ENCODE results near the gene RNF135.
"Not testable (repeated sequence)": the region's sequence is repeated elsewhere in the genome, so short reads cannot be mapped to it uniquely, and the experiment has no call there.

Gene RNF135

DNA sequence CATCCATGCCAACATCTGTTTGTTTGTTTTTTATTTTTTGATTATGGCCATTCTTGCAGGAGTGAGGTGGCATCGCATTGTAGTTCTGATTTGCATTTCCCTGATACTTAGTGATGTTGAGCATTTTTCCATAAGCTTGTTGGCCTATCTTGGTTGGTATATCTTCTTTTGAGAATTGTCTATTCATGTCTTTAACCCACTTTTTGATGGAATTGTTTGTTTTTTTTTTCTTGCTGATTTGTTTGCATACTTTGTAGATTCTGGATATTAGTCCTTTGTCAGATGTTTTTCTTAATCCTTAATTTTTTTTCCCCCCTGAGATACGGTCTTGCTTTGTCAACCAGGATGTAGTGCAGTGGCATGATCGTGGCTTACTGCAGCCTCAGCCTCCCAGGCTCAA is 43.0 kb downstream of the RNF135 start:
- H3K4me1 ChIP-seq (ENCODE audit: control insufficient read depth, insufficient read depth, low read length): no peaks in the 10 kb centered on the region
- no peak overlapping the region for H3K4me3 ChIP-seq (ENCODE audit: low read length)
- H3K9me3 ChIP-seq (ENCODE audit: control insufficient read depth, low read length): no peaks in the 10 kb centered on the region
- H3K9ac ChIP-seq (ENCODE audit: low read length): no peak overlapping the region
- no peaks in the 10 kb centered on the region for H3K36me3 ChIP-seq (ENCODE audit: control insufficient read depth, insufficient read depth, low read length)
- no peaks in the 10 kb centered on the region for H3K27me3 ChIP-seq (ENCODE audit: control insufficient read depth, insufficient read depth, low read length)

DNA sequence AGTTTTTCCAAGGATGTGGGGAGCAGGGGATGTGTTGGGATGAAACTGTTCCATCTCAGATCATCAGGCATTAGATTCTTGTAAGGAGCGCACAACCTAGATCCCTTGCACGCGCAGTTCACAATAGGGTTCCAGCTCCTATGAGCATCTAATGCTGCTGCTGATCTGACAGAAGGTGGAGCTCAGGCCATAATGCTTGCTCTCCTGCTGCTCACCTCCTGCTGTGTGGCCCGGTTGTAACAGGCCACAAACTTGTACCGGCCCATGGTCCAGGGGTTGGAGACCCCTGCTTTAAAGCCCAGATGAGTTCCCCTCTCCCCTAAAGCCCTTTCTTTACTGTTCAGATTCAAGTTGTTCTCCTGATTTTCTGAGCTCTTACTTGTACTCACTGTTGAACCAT is 44.8 kb downstream of the RNF135 start:
- H3K4me3 ChIP-seq (ENCODE audit: low read length): no peak overlapping the region
- H3K27me3 ChIP-seq (ENCODE audit: control insufficient read depth, insufficient read depth, low read length): no peaks in the 10 kb centered on the region
- no peaks in the 10 kb centered on the region for H3K36me3 ChIP-seq (ENCODE audit: control insufficient read depth, insufficient read depth, low read length)
- H3K9ac ChIP-seq (ENCODE audit: low read length): no peak overlapping the region
- H3K9me3 ChIP-seq (ENCODE audit: control insufficient read depth, low read length): no peaks in the 10 kb centered on the region
- H3K4me1 ChIP-seq (ENCODE audit: control insufficient read depth, insufficient read depth, low read length): no peaks in the 10 kb centered on the region

- Histone ChIP-seq H3K4me1 (ENCODE audit: control insufficient read depth, insufficient read depth, low read length) (no peaks in the 10 kb centered on the region), H3K9ac (ENCODE audit: low read length) (no peak overlapping the region), H3K9me3 (ENCODE audit: control insufficient read depth, low read length) (no peaks in the 10 kb centered on the region), H3K36me3 (ENCODE audit: control insufficient read depth, insufficient read depth, low read length) (no peaks in the 10 kb centered on the region), H3K4me3 (ENCODE audit: low read length) (no peak overlapping the region), H3K27me3 (ENCODE audit: control insufficient read depth, insufficient read depth, low read length) (no peaks in the 10 kb centered on the region)
These were observed 48.2 kb downstream of the RNF135 start for GRCh38 chr17:31019004-31019403.

DNA sequence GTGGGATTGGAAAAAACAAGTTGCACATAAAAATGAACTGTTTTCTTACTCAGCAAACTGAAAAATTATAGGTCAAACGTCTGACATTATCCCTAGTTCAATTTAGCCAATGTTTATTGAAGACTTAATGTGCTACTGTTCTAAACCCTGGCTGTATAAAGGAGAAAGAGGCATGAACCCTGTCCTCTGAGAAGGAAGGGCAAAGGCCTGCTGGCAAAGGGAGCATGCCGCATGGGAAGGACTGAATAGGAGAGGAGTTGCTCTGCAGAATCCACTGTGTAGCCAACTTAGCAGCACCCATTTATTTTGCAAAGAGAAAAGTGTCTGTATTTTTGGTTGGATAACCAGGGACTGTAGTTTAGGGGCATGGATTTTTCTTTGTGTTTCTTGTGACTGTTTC is 52.3 kb downstream of the RNF135 start:
- not testable (repeated sequence) for H3K9ac ChIP-seq (ENCODE audit: low read length); H3K4me3 ChIP-seq (ENCODE audit: low read length); H3K4me1 ChIP-seq (ENCODE audit: control insufficient read depth, insufficient read depth, low read length); H3K9me3 ChIP-seq (ENCODE audit: control insufficient read depth, low read length); H3K36me3 ChIP-seq (ENCODE audit: control insufficient read depth, insufficient read depth, low read length); H3K27me3 ChIP-seq (ENCODE audit: control insufficient read depth, insufficient read depth, low read length)

DNA sequence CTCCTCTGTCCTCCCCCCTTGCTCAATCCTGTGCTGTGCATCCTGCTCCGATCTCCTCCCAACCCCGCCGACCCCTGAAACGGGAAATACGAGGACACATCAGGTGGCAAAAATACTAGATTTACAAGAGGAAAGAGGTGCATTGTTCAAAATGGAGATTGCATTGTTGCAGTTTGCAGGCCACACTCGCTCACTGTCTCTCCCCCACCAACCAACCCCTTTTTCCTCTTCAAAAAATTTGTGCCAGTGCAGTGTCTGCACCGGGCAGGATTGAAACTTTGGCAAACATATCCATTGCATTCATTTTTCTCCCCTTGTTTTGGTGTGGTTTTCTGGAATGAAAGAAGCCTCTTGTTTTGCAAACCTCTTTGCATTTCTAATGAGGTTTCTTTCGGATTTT is 61.0 kb downstream of the RNF135 start:
- no peak overlapping the region for H3K9ac ChIP-seq (ENCODE audit: low read length)

DNA sequence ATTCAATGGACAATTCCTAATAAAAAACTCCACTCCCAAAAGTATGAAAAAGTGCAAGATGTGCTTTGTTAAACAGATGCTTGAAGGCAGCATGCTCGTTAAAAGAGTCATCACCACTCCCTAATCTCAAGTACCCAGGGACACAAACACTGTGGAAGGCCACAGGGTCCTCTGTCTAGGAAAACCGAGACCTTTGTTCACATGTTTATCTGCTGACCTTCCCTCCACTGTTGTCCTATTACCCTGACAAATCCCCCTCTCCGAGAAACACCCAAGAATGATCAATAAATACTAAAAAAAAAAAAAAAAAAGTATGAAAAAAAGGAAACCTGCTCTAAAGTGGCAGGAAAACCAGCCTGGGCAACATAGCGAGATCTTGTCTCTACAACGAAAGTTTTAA is 64.8 kb downstream of the RNF135 start:
- not testable (repeated sequence) for H3K27me3 ChIP-seq (ENCODE audit: control insufficient read depth, insufficient read depth, low read length); H3K9ac ChIP-seq (ENCODE audit: low read length); H3K9me3 ChIP-seq (ENCODE audit: control insufficient read depth, low read length); H3K4me1 ChIP-seq (ENCODE audit: control insufficient read depth, insufficient read depth, low read length); H3K36me3 ChIP-seq (ENCODE audit: control insufficient read depth, insufficient read depth, low read length); H3K4me3 ChIP-seq (ENCODE audit: low read length)

More for the DNA sequence above, 61.0 kb downstream of the RNF135 start:
- H3K4me1 ChIP-seq (ENCODE audit: control insufficient read depth, insufficient read depth, low read length): no peaks in the 10 kb centered on the region
- no peak overlapping the region for H3K4me3 ChIP-seq (ENCODE audit: low read length)
- H3K27me3 ChIP-seq (ENCODE audit: control insufficient read depth, insufficient read depth, low read length): no peaks in the 10 kb centered on the region
- H3K36me3 ChIP-seq (ENCODE audit: control insufficient read depth, insufficient read depth, low read length): no peaks in the 10 kb centered on the region
- no peaks in the 10 kb centered on the region for H3K9me3 ChIP-seq (ENCODE audit: control insufficient read depth, low read length)

GRCh38 chr17:31040837-31041236 is 70.0 kb downstream of the RNF135 start:
- not testable (repeated sequence) for H3K36me3 ChIP-seq (ENCODE audit: control insufficient read depth, insufficient read depth, low read length); H3K4me3 ChIP-seq (ENCODE audit: low read length); H3K27me3 ChIP-seq (ENCODE audit: control insufficient read depth, insufficient read depth, low read length); H3K9me3 ChIP-seq (ENCODE audit: control insufficient read depth, low read length); H3K4me1 ChIP-seq (ENCODE audit: control insufficient read depth, insufficient read depth, low read length); H3K9ac ChIP-seq (ENCODE audit: low read length)

DNA sequence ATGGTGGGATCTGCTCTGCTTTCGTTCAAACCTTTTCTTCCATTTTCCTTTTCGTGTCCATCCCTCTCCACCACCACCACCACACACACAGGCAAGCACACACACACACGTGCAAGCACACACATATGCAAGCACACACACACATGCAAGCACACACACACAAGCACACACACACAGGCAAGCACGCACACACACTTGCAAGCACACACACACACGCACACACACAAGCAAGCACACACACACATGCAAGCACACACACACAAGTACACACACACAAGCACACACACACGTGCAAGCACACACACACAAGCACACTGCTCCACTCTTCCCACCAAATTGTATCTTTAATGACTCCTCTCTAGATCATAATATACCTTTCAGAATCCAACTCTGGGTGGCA is 71.5 kb downstream of the RNF135 start:
- H3K4me3 ChIP-seq (ENCODE audit: low read length); H3K9ac ChIP-seq (ENCODE audit: low read length); H3K4me1 ChIP-seq (ENCODE audit: control insufficient read depth, insufficient read depth, low read length); H3K27me3 ChIP-seq (ENCODE audit: control insufficient read depth, insufficient read depth, low read length); H3K36me3 ChIP-seq (ENCODE audit: control insufficient read depth, insufficient read depth, low read length); H3K9me3 ChIP-seq (ENCODE audit: control insufficient read depth, low read length): not testable (repeated sequence)

DNA sequence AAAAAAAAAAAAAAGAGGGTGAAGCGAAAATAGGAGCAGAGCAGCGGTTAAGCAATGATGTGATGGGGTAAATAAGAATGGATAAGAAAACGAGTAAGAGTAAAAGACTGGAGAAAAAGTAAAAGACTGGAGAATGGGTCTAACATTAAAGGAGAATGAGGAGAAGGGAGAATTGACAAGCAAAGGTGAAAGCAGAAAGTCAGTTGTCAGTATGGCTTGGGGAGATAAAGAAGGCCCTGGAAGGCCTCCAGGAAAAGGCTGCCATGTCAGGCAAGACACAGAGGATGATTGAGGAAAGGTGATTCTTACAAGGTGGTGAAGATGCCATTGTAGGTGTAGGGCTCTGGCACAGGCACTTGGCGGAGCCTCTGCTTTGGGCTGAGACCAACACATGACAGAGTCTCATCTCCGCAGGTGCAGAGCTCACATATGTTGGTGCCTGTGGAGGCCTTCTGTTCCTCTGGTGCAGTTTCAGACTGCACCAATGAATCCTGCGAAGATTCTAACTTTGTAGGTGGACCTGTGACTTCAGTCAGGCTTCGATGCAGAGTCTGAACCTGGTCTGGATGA is 76.1 kb downstream of the RNF135 start:
- not testable (repeated sequence) for H3K9ac ChIP-seq (ENCODE audit: low read length); H3K4me3 ChIP-seq (ENCODE audit: low read length); H3K36me3 ChIP-seq (ENCODE audit: control insufficient read depth, insufficient read depth, low read length); H3K27me3 ChIP-seq (ENCODE audit: control insufficient read depth, insufficient read depth, low read length); H3K9me3 ChIP-seq (ENCODE audit: control insufficient read depth, low read length); H3K4me1 ChIP-seq (ENCODE audit: control insufficient read depth, insufficient read depth, low read length)

GRCh38 chr17:31048142-31048541 is 77.3 kb downstream of the RNF135 start:
- Histone ChIP-seq H3K4me3 (ENCODE audit: low read length) (no peak overlapping the region), H3K4me1 (ENCODE audit: control insufficient read depth, insufficient read depth, low read length) (no peaks in the 10 kb centered on the region), H3K9ac (ENCODE audit: low read length) (no peak overlapping the region), H3K36me3 (ENCODE audit: control insufficient read depth, insufficient read depth, low read length) (no peaks in the 10 kb centered on the region), H3K27me3 (ENCODE audit: control insufficient read depth, insufficient read depth, low read length) (no peaks in the 10 kb centered on the region), H3K9me3 (ENCODE audit: control insufficient read depth, low read length) (no peaks in the 10 kb centered on the region)

DNA sequence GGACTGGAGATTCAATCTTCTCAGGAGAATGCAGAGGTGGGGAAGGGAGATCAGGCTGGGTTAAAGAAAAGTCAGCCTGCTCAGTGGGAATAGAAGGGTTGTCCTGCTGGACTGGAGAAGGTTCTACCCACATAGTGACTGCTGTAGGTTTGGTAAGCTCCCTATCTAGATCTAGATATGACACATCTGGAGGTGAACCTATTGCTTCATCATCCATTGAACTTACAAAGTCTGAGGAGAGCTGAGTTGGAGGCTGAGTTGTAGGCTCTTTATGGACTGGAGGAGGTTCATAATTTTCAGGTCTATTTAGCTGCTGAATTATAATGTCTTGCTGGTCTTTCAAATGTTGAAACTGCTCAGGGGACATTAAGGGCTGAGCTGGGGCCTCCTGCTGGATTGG is 77.9 kb downstream of the RNF135 start:
- Histone ChIP-seq H3K36me3 (ENCODE audit: control insufficient read depth, insufficient read depth, low read length) (no peaks in the 10 kb centered on the region), H3K27me3 (ENCODE audit: control insufficient read depth, insufficient read depth, low read length) (no peaks in the 10 kb centered on the region), H3K4me3 (ENCODE audit: low read length) (no peak overlapping the region), H3K4me1 (ENCODE audit: control insufficient read depth, insufficient read depth, low read length) (no peaks in the 10 kb centered on the region), H3K9ac (ENCODE audit: low read length) (no peak overlapping the region), H3K9me3 (ENCODE audit: control insufficient read depth, low read length) (no peaks in the 10 kb centered on the region)

Measured in mucosa of stomach (tissue), 1 donor.